ENCODE data around the gene NEAT1.
A peak's percentile ranks its signal among the peaks of the same experiment; 100 is the strongest.

GRCh38 chr11:65477149-65477965, 54.8 kb downstream of the NEAT1 start:
- TF ChIP-seq POLR2AphosphoS5 (IDR thresholded peaks at IDR 0.05; ENCODE audit: low read depth, low read length) = peak; percentile 87
- TF ChIP-seq MAX (IDR thresholded peaks at IDR 0.05) = peak; percentile 84
- no peak for TF ChIP-seq CTCF (IDR thresholded peaks at IDR 0.05; ENCODE audit: control extremely low read depth in 1 of 3, insufficient read depth in 1 of 3, low read depth in 1 of 3, low read length in 3 of 3)
- TF ChIP-seq TAF1 (IDR thresholded peaks at IDR 0.05; ENCODE audit: low read depth, low read length) = peak; percentile 84
- no peak for TF ChIP-seq KDM1A (IDR thresholded peaks at IDR 0.05; ENCODE audit: borderline replicate concordance, low read length)
- TF ChIP-seq NRF1 (IDR thresholded peaks at IDR 0.05; ENCODE audit: low read depth, low read length) = no peak
- TF ChIP-seq POLR2A (IDR thresholded peaks at IDR 0.05; ENCODE audit: control extremely low read depth in 1 of 2, low read depth in 2 of 2, low read length in 2 of 2) = peak; percentile 70 to 88
- TF ChIP-seq RAD21 (IDR thresholded peaks at IDR 0.05 in 1 of 2, conservative IDR thresholded peaks at IDR 0.05 in 1 of 2; ENCODE audit: low read depth in 2 of 2, low read length in 2 of 2) = no peak
- peak; percentile 95 for TF ChIP-seq PHF8 (conservative IDR thresholded peaks at IDR 0.05; ENCODE audit: low read depth, low read length)
- peak; percentile 85; the same call in 1 of the 2 replicates for TF ChIP-seq ATF3 (IDR thresholded peaks at IDR 0.05; ENCODE audit: insufficient read depth, low read depth, low read length)
- no peak for TF ChIP-seq SP1 (IDR thresholded peaks at IDR 0.05; ENCODE audit: low read depth, low read length)
- TF ChIP-seq EP300 (IDR thresholded peaks at IDR 0.05; ENCODE audit: borderline replicate concordance in 1 of 2, low read depth in 2 of 2, low read length in 2 of 2) = no peak
- no peak for TF ChIP-seq SAP30 (IDR thresholded peaks at IDR 0.05; ENCODE audit: insufficient read depth, insufficient replicate concordance, low read length)

Data from H1 (cell line).